HuH-7.5 (cell line): ENCODE results near the gene C1orf185.
"Not testable (repeated sequence)": the region's sequence is repeated elsewhere in the genome, so short reads cannot be mapped to it uniquely, and the experiment has no call there.

ENCODE experiments used
- DNase-seq: peaks from one replicate; pipeline ENCODE4 v3.0.0; 2011; ENCODE audit warnings: low spot score

Gene C1orf185

GRCh38 chr1:51101976-51102375 is at the start of gene C1orf185:
C1orf185 (plus strand) TSS chr1:51102228; CDS start chr1:51102234, 6 bp downstream.
- no peak for DNase-seq

- peak; percentile 7 for DNase-seq
These were observed 43.2 kb upstream of the C1orf185 start for GRCh38 chr1:51058858-51059257.

GRCh38 chr1:51061231-51061918 is 40.7 kb upstream of the C1orf185 start:
- DNase-seq = no peak

GRCh38 chr1:51063121-51063520 is 38.9 kb upstream of the C1orf185 start:
- DNase-seq = no peak

- no peak for DNase-seq
These were observed 32.0 kb upstream of the C1orf185 start for GRCh38 chr1:51070011-51070410.

- DNase-seq = no peak
These were observed 31.4 kb upstream of the C1orf185 start for GRCh38 chr1:51070640-51071039.

GRCh38 chr1:51071291-51072042 is 30.6 kb upstream of the C1orf185 start:
- no peak for DNase-seq

GRCh38 chr1:51072043-51072439 is 30.0 kb upstream of the C1orf185 start:
- DNase-seq = peak; percentile 12

GRCh38 chr1:51072651-51073050 is 29.4 kb upstream of the C1orf185 start:
- DNase-seq = no peak

- DNase-seq = no peak
These were observed 28.6 kb upstream of the C1orf185 start for GRCh38 chr1:51073456-51073855.

GRCh38 chr1:51086496-51087271 is 15.3 kb upstream of the C1orf185 start:
- DNase-seq = no peak

- no peak for DNase-seq
These were observed 13.6 kb upstream of the C1orf185 start for GRCh38 chr1:51088474-51088873.

GRCh38 chr1:51093581-51093980 is 8.4 kb upstream of the C1orf185 start:
- DNase-seq = no peak

GRCh38 chr1:51097171-51097570 is 4.9 kb upstream of the C1orf185 start:
- no peak for DNase-seq

GRCh38 chr1:51100264-51100880 is 1.7 kb upstream of the C1orf185 start:
- DNase-seq = no peak

GRCh38 chr1:51114137-51114536 is 12.1 kb downstream of the C1orf185 start:
- DNase-seq = no peak

GRCh38 chr1:51115714-51116404 is 13.8 kb downstream of the C1orf185 start:
- no peak for DNase-seq

GRCh38 chr1:51119331-51119730 is 17.3 kb downstream of the C1orf185 start:
- DNase-seq = no peak

GRCh38 chr1:51120629-51121028 is 18.6 kb downstream of the C1orf185 start:
- no peak for DNase-seq

GRCh38 chr1:51127152-51127551 is 25.1 kb downstream of the C1orf185 start:
- not testable (repeated sequence) for DNase-seq

GRCh38 chr1:51131185-51131584 is 29.2 kb downstream of the C1orf185 start:
- DNase-seq = no peak

GRCh38 chr1:51133045-51133444 is 31.0 kb downstream of the C1orf185 start:
- DNase-seq = no peak
